ENCODE results near the gene ITGAV.

GRCh38 chr2:186728631-186729030 lies 138.8 kb downstream of the ITGAV start:
- TF ChIP-seq POLR2A (IDR thresholded peaks at IDR 0.05) (no peak), CTCF (IDR thresholded peaks at IDR 0.05) (no peak), POLR2AphosphoS5 (IDR thresholded peaks at IDR 0.05) (no peak), EP300 (IDR thresholded peaks at IDR 0.05; ENCODE audit: low read depth) (no peak)
